HG02884 (cell line): Measurements from ENCODE around the gene SGIP1.
"Not testable (repeated sequence)": the region's sequence is repeated elsewhere in the genome, so short reads cannot be mapped to it uniquely, and the experiment has no call there.

Experiments
- ATAC-seq: cut with Tn5 transposase; IDR thresholded peaks from one replicate; pipeline ENCODE4 v1.9.1; 2021; ENCODE audit warnings: mild to moderate bottlenecking, moderate library complexity; ENCODE audit not compliant: unreplicated experiment

Gene SGIP1

DNA sequence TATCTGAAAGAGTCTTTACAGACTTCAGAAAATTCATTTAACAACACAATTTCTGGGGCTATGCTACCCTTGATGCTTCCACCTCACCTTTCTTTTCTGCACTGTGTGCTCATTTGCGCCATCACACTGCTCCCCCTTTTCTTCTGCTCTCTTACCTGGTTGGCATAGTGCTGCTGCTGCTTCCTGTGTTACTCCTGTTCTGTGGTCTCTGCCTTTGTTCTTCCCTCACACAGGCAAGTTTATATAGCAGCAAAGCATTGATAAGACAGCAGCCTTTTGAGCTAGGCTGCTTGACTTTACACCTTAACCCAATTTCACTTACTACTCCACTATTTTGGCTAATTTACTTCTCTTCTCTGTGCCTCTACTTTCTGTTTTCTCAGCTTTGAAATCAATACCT lies 18.3 kb downstream of the SGIP1 start:
- no peak for ATAC-seq

DNA sequence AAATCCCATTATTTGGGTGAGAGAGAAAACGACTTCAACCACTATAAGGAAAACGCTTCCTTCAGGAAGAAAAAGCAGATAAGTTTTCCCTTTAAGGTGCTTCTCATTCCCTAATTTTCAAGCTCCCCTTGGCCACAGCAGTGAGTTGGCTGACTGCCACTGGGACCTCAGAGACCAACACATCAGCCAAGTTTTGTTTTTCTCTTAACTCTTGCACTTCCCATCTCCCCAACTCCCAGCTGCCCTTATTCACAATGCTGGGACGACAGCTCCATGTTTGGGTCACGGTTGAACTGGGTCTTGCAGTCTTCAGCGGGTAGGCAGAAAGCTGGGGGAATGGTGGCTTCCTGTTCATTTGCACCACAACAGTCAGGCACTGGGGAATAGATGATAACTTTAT lies 18.9 kb downstream of the SGIP1 start:
- no peak for ATAC-seq

DNA sequence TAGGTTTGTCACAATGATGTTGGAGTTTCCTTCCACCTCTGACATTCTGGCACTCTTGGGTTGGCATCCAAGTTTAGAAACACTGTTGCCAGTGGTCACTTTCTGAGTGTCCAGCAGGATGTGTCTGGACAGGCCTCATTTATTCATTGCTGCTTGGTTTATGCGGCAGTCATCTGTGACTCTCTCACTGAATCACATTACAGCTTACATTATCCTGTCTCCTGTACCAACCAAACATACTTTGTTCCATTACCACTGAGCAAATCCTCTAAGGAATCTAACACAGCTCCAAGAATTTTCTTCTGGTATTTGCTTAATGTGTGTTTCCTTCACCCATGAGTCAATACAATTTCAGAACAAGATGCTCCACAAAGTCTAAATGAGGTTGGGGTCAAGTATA lies 19.9 kb downstream of the SGIP1 start:
- no peak for ATAC-seq

DNA sequence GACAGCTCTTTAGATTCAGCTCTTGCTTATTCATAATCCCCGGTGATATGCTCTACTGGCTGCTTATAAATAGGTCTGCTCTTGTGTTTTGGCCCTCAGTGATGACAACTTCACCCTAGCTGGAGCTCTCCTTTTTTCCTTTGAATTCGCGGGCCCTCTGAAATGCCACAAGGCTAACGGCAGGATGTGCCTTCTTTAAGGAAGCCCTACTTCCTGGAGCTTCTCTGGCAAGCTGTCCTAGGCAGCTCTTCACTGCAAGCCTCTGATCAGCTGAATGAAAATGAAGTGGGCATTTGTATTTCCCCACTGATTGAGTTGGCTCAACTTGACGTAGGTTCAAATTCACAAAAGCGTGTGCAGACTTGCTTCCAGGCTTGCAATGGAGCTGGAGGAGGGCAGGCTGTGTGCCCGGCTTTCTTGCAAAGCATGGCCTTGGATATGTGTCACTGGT lies 22.2 kb downstream of the SGIP1 start:
- ATAC-seq: no peak

DNA sequence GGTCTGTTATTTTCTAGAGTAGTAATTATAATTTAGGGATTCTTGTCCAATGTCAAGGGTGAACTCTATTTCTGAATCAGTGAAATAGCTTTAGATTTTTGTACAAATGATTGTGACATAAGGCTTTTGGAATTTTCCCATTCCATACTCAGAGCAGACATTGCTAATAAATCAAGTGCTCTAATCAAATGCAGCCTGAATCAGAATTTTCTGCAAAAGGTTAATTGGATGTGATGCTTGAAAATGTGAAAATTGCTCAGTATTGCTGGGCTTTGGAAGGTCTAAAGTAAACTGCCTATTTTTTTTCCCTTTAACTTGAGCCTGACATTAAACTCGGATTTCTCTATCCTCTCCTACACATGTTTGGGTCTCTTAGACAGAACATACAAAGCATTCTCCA lies 23.2 kb downstream of the SGIP1 start:
- ATAC-seq: no peak

DNA sequence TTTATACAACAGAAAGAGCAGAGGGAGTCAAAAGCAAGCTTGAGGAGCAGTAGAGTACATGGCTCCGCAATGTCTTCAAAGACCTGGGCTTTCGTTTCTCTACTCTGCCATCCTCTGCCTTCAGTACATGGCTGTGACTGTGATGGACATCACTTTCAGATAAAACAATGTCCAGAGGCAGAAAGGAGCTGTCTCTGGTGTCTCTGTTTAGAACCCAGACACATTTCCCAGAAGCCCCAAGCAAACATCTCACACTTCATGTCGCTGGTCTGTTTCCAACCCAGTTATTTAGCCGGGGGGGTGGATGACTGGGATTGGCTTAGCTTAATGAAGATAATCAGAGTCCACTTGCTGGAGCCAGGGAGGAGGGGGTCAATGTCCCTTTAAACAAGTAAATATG lies 25.6 kb downstream of the SGIP1 start:
- ATAC-seq: no peak

DNA sequence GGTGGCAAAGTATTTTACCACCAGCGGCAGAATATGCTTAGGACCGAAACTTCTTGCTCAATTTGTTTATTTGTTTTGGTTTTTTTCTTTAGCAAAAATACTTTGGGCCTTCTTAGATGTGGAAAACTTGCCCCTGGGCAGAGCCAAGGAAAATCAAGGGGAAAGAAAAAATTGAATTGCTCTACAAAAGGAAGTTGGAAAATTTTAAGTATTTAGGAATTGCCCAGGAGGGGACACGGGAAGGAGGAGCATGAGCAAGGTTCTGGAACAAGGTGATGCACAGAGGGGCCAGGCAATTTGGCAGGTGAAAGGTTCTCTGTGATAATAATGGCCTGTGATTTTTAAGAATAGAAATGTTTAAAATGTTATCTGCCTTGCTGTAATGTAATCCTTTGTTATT lies 28.6 kb downstream of the SGIP1 start:
- ATAC-seq: no peak

DNA sequence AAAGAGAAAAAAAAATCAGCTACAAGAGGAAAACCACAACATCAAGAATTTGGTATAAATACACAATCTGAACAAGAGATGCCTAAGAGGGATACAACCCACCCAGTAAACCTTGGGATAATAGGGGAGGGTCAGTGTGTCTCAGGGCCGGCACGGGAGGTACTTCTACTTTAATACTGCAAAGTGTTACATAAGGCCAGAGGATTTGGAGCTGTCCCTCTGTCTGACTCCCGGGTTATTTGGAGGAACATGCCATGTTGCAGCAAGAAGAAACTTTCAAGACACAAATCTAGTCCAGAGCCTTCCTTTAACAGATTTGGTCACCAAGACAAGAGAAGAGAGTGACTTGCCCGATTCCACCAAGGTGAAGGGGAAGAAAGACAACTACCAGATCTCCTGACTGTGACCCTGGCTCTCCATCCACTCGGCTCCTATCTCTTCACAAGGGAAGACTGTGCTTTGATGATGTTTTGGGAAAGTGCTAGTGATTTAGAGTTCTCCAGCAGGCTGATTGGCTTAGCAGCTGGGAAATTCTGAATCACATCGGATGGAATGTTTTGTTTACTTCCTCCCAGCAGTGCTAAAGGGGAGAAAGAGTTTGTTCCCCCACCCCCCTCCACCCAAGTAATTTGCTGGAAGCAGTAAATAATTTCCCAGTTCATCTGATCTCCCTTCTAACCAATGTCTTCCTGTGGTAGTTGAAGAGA lies 29.3 kb downstream of the SGIP1 start:
- no peak for ATAC-seq

DNA sequence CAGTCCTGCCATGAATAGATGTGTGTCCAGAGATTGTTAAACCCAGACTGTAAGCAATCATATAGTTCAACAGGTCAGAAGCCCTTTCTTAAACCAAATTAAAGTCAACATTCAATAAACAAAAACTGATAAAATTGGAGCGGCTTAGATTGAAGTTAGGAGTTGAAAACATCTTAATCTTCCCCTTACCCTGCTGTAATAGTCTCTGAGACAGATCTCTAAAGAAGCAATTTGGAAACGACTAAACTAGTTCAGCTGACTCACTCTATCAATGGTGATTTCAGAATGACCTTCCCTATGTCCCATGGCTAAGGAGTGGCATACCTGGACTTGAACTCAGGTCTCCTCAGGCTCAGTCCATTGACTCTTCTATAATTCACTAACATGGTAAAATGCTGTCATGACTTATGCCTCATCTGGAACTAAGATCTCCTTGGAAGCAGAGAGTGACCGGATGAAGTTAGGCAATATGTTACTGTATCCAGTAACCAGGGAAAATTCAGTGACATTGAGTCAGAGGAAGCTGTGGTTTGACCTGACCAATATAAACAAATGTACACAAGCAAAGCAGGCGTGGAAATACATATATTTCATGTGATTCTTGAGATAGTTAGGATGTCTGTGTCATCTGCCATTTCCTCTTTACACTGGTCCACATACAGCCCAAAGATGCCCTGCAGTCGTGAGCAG lies 30.1 kb downstream of the SGIP1 start:
- ATAC-seq: no peak

DNA sequence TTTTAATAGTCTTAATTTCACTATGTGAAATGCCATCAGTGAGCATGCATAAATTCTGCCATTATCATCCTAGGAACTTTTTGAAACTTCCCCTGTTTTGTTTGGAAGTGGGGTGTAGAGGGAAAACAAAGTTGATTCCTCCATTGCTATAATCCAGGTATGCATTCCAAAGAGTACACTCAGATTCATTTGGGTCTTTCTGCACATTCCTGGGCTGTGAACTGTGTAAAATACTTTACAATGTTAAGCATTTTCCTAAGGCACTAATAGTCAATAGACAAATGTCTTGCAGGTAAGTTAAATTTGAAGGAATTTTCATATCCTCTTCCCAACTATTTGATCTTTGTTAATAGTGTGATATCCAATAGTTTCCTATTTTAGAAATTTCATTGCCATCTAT lies 36.2 kb downstream of the SGIP1 start:
- no peak for ATAC-seq

DNA sequence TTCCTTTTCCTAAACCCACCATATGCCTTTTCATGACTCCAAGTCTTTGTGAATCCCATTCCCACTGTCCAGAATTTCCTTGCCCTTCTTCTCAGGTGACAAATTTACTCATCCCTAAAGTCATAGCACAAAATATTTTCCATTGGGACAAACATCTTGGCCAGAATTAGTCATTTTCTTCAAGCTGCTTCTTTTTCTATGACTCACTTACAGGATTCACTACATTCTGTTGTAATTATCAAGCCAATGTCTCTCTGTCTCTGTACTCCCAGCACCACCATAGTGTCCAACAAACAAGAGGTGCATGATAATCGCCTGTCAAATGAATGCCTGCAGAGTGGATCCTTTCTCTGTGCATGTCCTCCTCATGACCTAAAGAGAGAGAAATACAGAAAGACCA lies 37.8 kb downstream of the SGIP1 start:
- ATAC-seq: no peak

DNA sequence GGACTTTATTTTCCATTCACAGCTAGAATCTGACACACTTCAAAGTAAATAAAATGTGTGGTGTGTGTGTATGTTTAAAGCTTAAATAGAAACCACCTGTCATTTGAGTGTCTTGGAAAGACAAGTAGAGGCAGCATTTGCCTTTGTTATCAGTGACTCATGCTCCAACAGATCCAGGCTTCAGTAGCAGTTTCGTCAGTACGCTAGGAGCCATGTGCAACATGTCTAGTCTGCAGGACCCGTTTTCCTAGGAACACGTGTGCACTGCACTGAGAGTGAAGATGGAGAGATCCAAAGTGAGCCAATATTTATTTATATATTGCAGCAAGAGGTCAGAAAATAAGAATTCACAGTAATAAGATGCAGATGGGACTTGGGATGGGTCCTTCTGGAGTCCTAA lies 41.8 kb downstream of the SGIP1 start:
- ATAC-seq: no peak

DNA sequence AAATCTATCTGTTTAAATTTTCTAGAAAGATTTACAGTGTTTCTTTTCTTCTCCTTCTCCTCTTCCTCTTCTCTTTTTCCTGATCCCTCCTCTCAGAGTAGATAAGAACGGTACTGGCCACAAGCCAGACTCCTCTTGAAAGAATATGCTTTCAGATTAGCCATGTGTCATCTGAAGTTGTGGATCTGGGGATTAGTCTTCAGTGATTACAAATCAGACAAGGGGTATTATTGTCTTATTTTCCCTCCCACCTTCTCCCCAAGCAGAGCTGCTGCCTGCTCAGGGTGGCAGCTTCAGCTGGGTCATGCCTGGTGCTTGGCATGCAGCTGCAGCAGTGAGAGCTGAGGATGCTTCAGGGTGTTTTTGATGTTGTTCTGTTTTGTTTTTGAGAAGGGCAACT lies 42.7 kb downstream of the SGIP1 start:
- ATAC-seq: no peak

DNA sequence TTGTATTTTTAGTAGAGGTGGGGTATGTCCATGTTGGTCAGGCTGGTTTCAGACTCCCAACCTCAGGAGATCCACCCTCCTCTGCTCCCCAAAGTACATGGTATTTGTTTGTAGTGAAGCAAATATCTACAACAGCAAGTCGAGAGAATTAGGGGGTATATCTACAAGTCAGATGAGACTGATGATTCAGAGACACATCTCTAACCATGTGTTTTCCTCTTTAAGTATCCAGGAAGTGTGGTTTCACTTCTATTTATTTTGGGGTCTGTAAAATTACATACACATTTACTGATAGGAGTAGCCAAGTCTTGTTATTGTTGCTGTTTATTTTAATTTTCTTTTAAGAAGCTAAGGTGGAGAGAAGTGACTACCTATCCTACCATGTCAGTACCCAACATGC lies 44.9 kb downstream of the SGIP1 start:
- no peak for ATAC-seq

DNA sequence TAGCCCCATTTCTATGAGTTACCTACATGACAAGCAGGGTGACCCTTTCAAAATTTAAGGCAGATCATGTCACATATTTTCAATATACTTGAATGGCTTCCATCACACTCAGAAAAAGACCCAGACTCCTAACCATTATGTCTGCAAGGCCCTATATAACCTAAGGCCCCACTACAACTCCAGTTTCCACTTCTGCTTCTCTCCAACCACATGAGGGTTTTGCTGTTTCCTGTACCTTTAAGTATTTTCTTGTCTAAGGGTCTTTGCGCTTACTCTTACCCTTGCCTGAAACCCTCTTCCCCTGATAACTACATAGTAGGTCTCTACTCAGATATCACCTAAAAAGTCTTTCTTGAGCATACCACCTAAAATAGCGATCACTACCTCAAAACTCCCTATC lies 46.1 kb downstream of the SGIP1 start:
- no peak for ATAC-seq

DNA sequence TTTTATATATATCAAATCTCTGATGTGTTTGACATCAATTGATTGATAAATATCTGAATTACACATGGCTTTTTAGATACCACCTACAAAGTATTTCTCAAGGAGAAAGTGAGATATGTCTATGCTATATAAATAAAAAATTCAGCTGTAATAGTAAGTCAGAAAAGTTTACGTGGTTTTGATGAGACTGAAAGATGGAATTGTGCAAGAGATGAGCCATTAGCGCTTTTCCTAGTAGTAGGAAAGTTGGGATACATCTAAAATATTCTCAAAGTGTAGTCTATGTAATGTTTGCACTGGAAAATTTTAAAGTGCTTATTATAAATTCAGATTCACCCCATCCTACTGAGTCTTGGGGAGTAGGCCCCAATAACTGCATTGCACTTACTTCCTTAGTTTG lies 49.1 kb downstream of the SGIP1 start:
- no peak for ATAC-seq

DNA sequence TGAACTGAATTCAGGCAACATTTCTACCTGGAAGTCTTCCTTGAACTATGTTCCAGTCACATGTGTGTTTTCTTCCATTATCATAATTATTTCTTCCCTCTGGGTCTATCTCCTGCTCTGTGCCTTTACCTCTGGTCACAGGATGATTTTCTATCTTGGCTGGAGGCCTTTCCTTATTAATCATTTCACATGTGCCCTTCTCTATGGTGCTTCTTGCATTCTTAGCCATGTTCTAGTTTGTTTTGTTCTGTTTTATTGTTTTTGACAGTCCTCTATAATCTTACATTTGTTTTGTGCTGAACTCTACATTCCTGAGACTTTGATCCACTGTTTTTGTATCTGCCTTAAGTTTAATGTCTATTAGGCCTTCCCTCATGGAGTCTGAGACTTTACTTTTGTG lies 51.0 kb downstream of the SGIP1 start:
- ATAC-seq: no peak

DNA sequence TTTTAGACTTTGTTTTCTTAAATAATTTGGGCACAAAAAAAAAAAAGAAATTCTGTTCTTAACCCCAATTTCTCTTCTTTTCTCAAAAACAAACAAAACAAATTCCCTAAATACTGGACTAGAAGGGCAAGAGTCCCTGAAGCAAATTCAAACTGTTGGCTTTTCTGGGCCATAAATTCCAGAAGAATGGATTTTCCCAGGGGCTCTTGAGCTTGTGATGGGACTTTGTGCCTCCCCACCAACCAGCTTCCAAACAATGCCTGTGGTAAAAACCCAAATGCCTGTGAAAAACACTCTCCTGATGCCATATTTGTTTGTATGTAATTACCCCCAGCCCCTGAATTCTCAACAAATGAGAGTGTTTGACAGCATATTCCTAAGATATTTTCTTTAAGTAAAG lies 55.4 kb downstream of the SGIP1 start:
- no peak for ATAC-seq

DNA sequence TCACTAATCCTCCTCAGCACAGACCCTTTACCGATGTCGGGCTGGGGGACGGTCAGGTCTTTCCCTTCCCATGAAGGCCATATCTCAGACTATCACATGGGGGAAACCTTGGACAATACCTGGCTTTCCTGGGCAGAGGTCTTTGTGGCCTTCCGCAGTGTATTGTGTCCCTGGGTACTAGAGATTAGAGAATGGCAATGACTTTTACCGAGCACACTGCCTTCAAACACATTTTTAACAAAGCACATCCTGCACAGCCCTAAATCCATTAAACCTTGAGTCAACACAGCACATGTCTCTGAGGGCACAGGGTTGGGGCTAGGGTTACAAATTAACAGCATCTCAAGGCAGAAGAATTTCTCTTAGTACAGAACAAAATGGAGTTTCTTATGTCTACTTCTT lies 58.2 kb downstream of the SGIP1 start:
- not testable (repeated sequence) for ATAC-seq

DNA sequence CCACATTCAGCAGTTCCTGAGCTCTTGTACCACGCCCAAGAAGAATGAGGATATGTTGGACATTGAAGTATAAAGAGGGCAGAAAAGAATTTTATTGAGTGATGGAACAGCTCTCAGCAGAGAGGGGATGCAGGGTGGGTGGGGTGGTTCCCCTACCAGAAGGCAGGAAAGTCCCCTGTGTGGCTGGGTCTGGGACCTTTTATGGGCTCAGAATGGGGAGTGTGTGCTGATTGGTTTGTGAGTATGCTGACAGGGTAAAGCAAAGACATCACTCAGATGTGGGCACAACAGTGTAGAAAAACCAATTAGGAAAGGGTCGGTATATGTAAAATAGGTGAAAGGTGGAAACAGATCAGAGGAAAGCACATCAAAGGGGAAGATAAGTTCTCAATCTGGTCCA lies 62.2 kb downstream of the SGIP1 start:
- no peak for ATAC-seq

DNA sequence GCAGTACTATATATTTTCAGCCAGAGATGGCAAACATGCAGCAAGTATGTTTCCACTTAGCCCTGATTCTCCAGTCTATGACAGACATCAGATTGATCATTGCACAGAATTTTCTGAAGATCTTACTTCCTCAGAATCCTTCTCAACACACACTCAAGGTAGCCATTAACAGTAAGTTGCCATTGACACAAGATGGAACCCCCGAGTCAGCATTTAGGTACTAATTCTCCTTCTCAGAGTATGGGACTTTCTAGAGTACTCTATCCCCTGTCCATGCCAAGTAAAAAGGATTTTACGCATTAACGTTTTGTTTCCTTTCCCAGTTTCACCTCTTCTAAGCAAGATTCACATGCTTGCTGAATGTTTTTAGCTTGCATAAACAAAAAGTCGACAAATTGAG lies 63.5 kb downstream of the SGIP1 start:
- no peak for ATAC-seq

DNA sequence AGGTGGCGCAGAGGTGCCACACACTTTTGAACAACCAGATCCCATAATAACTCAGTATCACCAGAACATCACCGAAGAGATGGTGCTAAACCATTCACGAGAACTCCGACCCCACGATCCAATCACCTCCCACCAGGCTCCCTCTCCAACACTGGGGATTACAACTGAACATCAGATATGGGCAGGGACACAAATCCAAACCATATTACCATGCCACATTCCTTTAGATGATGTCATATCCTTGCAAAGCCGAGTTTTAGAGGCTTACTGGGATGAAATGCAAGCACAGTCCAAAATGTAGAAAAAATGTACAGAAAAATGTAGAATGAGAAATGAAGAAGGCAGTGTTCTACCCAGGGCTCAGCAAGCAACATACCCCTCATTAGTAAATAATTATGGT lies 64.7 kb downstream of the SGIP1 start:
- ATAC-seq: no peak

DNA sequence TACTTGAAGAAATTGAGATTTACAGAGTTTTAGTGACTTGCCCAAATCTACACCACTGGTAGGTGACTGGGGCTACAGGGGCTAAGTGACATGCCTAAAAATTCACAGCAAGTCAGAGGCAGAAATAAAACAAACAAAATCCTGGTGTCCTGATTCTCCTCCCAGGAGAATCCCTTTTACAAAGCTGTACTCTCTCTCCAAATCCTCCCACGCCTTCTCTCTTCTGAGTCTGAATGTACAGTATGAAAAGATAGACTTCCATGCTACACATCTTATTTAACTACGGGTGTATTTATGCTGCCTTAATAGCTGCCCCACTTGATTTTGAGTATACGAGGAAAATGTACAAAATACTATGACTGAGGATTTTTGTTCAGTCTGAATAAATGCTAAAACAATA lies 65.4 kb downstream of the SGIP1 start:
- ATAC-seq: no peak
